Liver (tissue), 3 donors: ENCODE measurements around the gene ACOXL.

Experiments used
- RXRA ChIP-seq, 2 donors: IDR thresholded peaks; 2 replicates each; pipeline ENCODE4 v1.6.1; 2017 to 2018; ENCODE audit warnings: antibody characterized with exemption in 2 of 2, mild to moderate bottlenecking in 1 of 2
- TF ChIP-seq, protein P1 (sequence below): fragments of 150-350 bp; IDR thresholded peaks from 2 replicates; pipeline ENCODE4 v1.5.1; 2017; ENCODE audit warnings: improper control_type of control experiment, low read depth, low read length; ENCODE audit not compliant: missing input control
- donor health status: healthy.
- donor health status: healthy.

DNA sequence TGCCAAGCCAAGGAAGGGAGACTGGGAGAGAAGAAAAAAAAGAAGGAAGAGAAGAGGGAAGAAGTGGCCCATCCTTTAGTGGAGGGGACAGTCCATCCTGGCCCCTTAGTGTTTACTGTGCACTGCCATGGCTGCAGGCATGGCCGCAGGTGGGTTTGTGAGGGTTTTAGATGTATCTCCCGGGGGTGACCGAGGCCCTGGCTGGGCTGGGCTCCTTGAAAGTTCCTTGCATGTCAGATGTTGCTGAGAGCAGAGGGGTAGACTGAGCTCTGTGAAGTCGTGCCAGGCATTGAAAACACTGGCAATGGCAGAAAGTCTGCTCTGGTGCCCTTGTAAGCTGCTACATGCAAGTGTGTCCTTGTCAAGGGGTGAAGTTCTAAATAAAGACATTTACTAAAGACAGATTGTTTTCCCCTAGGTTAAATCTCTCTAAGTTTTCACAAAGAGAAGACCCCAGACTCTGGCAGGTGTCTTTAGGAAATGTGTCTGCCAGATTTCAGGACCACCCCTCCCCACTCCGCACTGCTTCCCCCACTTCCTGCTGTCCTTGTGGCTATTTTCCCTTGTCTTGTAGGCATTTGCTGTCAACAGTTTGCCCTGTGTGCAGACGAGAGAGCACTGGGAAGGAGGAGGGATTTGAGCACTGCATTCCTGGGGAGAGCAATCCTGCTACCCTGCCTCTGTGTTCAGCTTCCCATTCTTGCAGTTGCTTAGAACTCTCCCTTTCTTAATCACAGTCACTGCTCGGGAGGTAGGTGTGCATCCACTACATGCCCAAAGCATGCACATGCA lies 68.4 kb downstream of the ACOXL start:
- TF ChIP-seq, protein P1, sequence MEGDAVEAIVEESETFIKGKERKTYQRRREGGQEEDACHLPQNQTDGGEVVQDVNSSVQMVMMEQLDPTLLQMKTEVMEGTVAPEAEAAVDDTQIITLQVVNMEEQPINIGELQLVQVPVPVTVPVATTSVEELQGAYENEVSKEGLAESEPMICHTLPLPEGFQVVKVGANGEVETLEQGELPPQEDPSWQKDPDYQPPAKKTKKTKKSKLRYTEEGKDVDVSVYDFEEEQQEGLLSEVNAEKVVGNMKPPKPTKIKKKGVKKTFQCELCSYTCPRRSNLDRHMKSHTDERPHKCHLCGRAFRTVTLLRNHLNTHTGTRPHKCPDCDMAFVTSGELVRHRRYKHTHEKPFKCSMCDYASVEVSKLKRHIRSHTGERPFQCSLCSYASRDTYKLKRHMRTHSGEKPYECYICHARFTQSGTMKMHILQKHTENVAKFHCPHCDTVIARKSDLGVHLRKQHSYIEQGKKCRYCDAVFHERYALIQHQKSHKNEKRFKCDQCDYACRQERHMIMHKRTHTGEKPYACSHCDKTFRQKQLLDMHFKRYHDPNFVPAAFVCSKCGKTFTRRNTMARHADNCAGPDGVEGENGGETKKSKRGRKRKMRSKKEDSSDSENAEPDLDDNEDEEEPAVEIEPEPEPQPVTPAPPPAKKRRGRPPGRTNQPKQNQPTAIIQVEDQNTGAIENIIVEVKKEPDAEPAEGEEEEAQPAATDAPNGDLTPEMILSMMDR = no peak
- TF ChIP-seq RXRA (IDR thresholded peaks at IDR 0.05) = no peak
